Activated T-cell treated with anti-CD3 and anti-CD28 coated beads, Interleukin-2, amount 50 U/mL, for 4 hours (primary cell): ENCODE results near the gene PLEKHG2. TPM values are rescaled to one million over a fixed set of nuclear protein-coding genes. Genes with fewer than 3 reads are reported as not detected.
A peak's percentile ranks its signal among the peaks of the same experiment; 100 is the strongest.
"Not testable (repeated sequence)": the region's sequence is repeated elsewhere in the genome, so short reads cannot be mapped to it uniquely, and the experiment has no call there.

Source experiments
- ATAC-seq, 2 donors: fragments of 200-7000 bp; cut with Tn5 transposase; one replicate each; pipeline ENCODE4 v1.10.0; 2021
- DNase-seq: peaks from one replicate; pipeline ENCODE4 v3.0.0-alpha.2; 2020
- H3K27me3 Mint-ChIP-seq: one replicate; pipeline ENCODE4 v1.8.0; 2021; ENCODE audit warnings: low read depth, mixed read lengths
- H3K36me3 Mint-ChIP-seq: one replicate; pipeline ENCODE4 v1.8.0; 2022; ENCODE audit warnings: mixed read lengths; ENCODE audit not compliant: insufficient read depth
- H3K4me1 Mint-ChIP-seq: one replicate; pipeline ENCODE4 v1.8.0; 2021; ENCODE audit warnings: low read depth, mixed read lengths
- H3K4me3 Mint-ChIP-seq: one replicate; pipeline ENCODE4 v1.8.0; 2021; ENCODE audit warnings: mild to moderate bottlenecking, moderate library complexity, mixed read lengths
- H3K9me3 Mint-ChIP-seq: one replicate; pipeline ENCODE4 v1.8.0; 2021; ENCODE audit warnings: mixed read lengths
- total RNA-seq, 3 donors: library from RNA; stranded (reverse); gene quantifications; one replicate each; pipeline ENCODE4 v1.2.1, GENCODE V29; 2021

PLEKHG2 gene
- total RNA-seq, result 10 to 100 TPM; 22.0 to 23.7 (median 22.0) TPM

- H3K36me3 Mint-ChIP-seq, result peaks cover 13% of the 10 kb centered on the region
- peak; percentile 97 for DNase-seq
- ATAC-seq, result peak; percentile 75 to 76
- H3K27me3 Mint-ChIP-seq, result no peaks in the 10 kb centered on the region
- peak within 1 kb of the TSS; percentile 86 for H3K4me3 Mint-ChIP-seq
- peaks cover 41% of the 10 kb centered on the region for H3K4me1 Mint-ChIP-seq
- H3K9me3 Mint-ChIP-seq, result no peaks in the 10 kb centered on the region
Measured at GRCh38 chr19:39412100-39412866, at the start of gene PLEKHG2. Gene PLEKHG2 (plus strand): TSS chr19:39412669. CDS start chr19:39414087, 1,418 bp downstream.

GRCh38 chr19:39362682-39363657, 49.5 kb upstream of the PLEKHG2 start:
- Mint-ChIP-seq H3K36me3 (peaks cover 26% of the 10 kb centered on the region), H3K27me3 (no peaks in the 10 kb centered on the region), H3K4me1 (peaks cover 2% of the 10 kb centered on the region), H3K4me3 (no peak overlapping the region), H3K9me3 (no peaks in the 10 kb centered on the region)
- ATAC-seq (no peak), DNase-seq (no peak)

DNA sequence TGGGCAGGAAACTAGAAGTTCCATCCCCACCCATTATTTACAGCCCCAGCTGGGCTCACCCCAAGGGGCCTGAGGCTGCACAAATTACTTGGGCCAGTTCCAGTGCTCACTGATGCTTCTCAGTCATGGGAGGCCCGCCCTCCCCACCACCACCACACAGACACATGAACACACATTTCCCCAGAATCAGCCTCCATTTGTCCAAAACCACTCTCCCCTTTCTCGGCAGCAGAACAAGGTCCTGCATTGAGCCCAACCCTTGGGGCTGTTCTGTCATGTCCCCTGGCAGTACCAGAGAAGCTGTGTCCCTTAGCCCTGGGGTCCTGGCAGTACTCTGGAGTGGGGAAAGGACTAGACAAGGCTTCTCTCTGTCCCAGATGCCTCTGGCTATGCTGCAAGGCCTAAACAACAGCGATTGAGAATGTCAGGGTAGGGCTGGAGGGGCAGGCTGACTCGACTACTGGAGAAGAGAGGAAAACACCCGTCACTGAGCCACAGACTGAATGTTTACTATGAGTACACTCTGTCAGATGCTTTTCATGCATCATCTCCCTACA, 48.5 kb upstream of the PLEKHG2 start:
- Mint-ChIP-seq H3K4me1 (peaks cover 2% of the 10 kb centered on the region), H3K27me3 (no peaks in the 10 kb centered on the region), H3K36me3 (peaks cover 24% of the 10 kb centered on the region), H3K4me3 (no peak overlapping the region), H3K9me3 (no peaks in the 10 kb centered on the region)
- no peak for DNase-seq
- ATAC-seq, result no peak

DNA sequence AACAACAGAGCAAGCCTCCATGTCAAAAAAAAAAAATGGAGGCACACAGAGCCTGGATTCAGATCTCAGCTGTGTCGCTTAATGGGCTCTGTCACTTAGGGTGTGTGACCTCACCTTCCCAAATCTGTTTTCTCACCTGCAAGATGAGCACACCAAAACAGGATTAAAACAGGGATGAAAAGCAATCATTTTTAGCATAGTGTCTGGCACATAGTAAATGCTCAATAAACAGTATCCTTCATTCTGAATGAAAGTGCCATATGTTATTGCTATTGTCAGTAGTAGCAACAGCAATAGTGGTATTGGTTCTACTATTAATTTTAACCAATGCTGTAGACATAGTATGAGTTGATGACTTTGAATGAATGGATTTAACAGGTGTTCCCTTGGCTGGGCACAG, 46.9 kb upstream of the PLEKHG2 start:
- no peaks in the 10 kb centered on the region for H3K27me3 Mint-ChIP-seq
- no peaks in the 10 kb centered on the region for H3K9me3 Mint-ChIP-seq
- ATAC-seq (no peak), DNase-seq (no peak)
- H3K4me3 Mint-ChIP-seq, result no peak overlapping the region
- H3K4me1 Mint-ChIP-seq, result peaks cover 2% of the 10 kb centered on the region
- H3K36me3 Mint-ChIP-seq, result peaks cover 24% of the 10 kb centered on the region

DNA sequence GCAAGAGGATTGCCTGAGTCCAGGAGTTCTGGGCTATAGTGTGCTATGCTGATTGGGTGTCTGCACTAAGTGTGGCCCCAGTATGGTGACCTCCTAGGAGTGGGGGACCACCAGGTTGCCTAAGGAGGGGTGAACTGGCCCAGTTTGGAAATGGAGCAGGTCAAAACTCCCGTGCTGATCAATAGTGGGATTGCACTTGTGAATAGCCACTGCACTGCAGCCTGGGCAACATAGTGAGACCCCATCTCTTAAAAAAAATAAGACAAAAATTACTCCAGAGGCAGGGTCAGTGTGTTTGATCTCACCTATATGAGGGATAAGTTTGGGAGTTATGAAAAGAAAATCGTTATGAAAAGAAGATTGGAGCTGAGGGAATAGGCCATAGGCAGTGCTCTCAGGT, 43.3 kb upstream of the PLEKHG2 start:
- Mint-ChIP-seq H3K36me3 (peaks cover 31% of the 10 kb centered on the region), H3K9me3 (no peaks in the 10 kb centered on the region), H3K4me1 (no peaks in the 10 kb centered on the region), H3K4me3 (no peak overlapping the region), H3K27me3 (no peaks in the 10 kb centered on the region)
- DNase-seq, result no peak
- no peak for ATAC-seq

DNA sequence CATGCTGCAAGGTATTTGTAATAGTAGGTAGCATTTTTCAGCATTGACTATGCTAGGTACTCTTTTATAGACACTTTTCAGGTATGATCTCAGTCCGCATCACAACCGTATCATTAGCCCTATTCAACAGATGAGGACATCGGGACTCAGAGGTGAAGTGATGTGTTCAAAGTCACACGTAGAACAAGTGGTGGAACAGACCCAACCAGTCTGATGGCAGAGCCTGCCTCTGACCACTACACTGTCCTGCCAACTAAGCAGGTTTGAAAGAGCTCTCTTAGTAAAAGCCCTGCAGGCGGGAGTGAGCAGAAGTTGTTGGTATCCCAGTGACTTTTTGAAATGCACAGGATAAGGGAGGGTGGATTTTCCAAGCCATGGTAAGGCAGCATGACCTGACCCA, 41.7 kb upstream of the PLEKHG2 start:
- ATAC-seq (no peak), DNase-seq (no peak)
- Mint-ChIP-seq H3K9me3 (no peaks in the 10 kb centered on the region), H3K4me1 (no peaks in the 10 kb centered on the region), H3K36me3 (peaks cover 34% of the 10 kb centered on the region), H3K27me3 (no peaks in the 10 kb centered on the region), H3K4me3 (no peak overlapping the region)

DNA sequence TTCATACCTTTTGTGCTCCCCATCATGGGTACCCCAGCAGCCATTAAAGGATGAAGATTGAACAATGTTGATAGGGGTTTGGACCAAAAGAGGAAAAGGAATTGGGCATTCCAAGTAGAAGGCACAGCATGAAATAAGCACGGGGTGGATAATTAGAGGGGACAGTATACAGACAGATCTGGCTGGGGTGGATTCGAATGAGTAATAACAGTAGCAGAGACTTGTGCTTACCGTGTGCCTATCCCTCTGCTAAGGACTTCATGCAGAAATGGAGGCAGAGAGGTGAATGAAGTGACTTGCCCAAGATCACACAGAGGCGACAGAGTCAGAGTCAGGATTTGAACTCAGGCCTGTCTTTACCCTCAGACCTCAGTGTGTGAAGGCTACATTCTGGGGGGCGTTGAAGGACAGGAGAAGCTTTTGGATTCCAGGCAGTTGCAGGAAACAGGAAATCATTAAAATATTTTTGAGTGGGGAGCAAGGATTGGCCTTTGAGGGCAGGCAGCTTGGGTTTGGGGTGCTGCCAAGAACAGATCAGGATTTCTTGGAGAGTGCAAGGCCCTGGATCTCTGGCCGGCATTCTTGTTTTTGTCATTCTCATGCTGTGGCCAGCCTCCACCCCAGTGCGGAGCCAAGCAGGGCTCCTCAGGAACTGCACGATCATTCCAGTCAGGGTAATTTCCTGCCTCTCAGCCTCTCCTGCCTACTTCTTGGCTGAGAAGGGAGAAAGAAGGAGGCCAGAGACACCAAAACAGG, 40.2 kb upstream of the PLEKHG2 start:
- no peaks in the 10 kb centered on the region for H3K27me3 Mint-ChIP-seq
- ATAC-seq (no peak), DNase-seq (no peak)
- H3K36me3 Mint-ChIP-seq, result peaks cover 43% of the 10 kb centered on the region
- H3K9me3 Mint-ChIP-seq, result no peaks in the 10 kb centered on the region
- no peak overlapping the region for H3K4me3 Mint-ChIP-seq
- no peaks in the 10 kb centered on the region for H3K4me1 Mint-ChIP-seq

DNA sequence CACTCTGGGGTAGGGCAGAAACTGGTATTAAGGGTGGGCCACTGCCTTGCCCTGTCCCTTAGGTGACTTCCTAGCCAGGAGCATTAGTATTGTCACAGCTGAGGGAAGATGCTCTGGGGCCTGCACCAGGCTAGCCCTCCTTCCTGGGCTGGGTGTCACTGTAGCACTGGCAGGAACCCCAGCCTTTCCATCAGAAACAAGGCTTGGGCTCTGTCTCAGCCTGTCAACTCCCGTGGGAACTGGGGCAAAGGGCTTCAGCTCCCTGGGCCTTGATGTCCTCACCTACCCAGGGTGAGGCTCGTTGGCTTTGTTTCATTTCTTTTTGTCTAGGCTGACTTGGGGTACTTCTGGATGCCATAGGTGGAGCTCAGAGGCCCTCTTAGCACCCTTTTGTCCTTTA, 39.5 kb upstream of the PLEKHG2 start:
- DNase-seq (no peak), ATAC-seq (no peak)
- H3K4me3 Mint-ChIP-seq, result no peak overlapping the region
- H3K27me3 Mint-ChIP-seq, result no peaks in the 10 kb centered on the region
- H3K4me1 Mint-ChIP-seq, result no peaks in the 10 kb centered on the region
- H3K36me3 Mint-ChIP-seq, result peaks cover 48% of the 10 kb centered on the region
- no peaks in the 10 kb centered on the region for H3K9me3 Mint-ChIP-seq

GRCh38 chr19:39375929-39376328, 36.5 kb upstream of the PLEKHG2 start:
- H3K36me3 Mint-ChIP-seq, result peaks cover 40% of the 10 kb centered on the region
- DNase-seq, result no peak
- ATAC-seq, result no peak
- no peaks in the 10 kb centered on the region for H3K9me3 Mint-ChIP-seq
- no peaks in the 10 kb centered on the region for H3K27me3 Mint-ChIP-seq
- no peak overlapping the region for H3K4me3 Mint-ChIP-seq
- no peaks in the 10 kb centered on the region for H3K4me1 Mint-ChIP-seq

DNA sequence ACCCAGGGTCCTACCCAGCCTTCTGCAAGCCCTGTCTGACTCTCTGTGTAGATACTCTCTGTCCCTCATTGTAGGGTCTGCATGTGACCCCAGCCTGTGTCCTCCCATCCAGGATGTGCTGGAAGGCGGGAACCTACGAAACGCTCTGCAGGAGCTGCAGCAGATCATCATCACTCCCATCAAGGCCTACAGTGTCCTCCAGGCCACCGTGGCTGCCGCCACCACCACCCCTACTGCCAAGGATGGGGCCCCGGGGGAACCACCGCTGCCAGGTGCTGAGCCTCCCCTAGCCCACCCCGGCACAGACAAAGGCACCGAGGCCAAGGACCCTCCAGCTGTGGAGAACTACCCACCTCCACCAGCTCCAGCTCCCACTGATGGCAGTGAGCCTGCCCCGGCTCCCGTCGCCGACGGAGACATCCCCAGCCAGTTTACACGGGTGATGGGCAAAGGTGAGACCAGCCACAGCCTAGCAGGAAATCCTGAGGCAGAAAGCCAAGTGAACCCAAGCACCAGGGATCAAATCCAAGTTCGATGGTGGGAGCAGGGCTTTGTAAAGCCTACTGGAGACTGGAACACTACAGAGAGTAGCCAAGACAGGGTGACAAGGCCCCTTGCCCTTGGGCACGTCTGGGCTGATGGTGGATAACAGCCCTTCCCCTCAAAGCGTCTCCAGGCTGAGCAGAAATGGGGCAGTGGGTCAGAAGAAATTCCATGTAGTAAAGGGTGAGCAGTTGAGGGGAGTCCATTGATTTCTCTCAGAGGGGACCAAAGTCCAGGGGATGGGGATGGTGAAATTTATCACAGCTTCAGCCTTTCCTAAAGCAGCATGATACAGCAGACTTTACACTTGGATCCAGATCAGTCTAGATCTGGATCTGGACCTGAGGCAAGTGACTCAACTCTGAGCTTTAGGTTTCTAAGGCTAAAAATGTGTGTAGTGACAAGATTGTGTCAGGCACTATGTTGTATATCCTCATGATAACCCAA, 34.8 kb upstream of the PLEKHG2 start:
- Mint-ChIP-seq H3K4me1 (no peaks in the 10 kb centered on the region), H3K4me3 (no peak overlapping the region), H3K9me3 (no peaks in the 10 kb centered on the region), H3K27me3 (no peaks in the 10 kb centered on the region), H3K36me3 (peaks cover 37% of the 10 kb centered on the region)
- ATAC-seq (no peak), DNase-seq (no peak)

GRCh38 chr19:39379366-39379765, 33.1 kb upstream of the PLEKHG2 start:
- not testable (repeated sequence) for DNase-seq, H3K27me3 Mint-ChIP-seq, H3K4me3 Mint-ChIP-seq, H3K4me1 Mint-ChIP-seq, H3K9me3 Mint-ChIP-seq, ATAC-seq
- peaks cover 34% of the 10 kb centered on the region for H3K36me3 Mint-ChIP-seq

GRCh38 chr19:39379865-39380396, 32.5 kb upstream of the PLEKHG2 start:
- Mint-ChIP-seq H3K4me3 (no peak overlapping the region), H3K9me3 (no peaks in the 10 kb centered on the region), H3K4me1 (no peaks in the 10 kb centered on the region), H3K36me3 (peaks cover 33% of the 10 kb centered on the region), H3K27me3 (no peaks in the 10 kb centered on the region)
- DNase-seq (no peak), ATAC-seq (no peak)
